Ovary (tissue), 9 donors: ENCODE data around the gene NHSL2. TPM values are rescaled to one million over a fixed set of nuclear protein-coding genes. Genes with fewer than 3 reads are reported as not detected.

Source experiments
- DNase-seq, 5 donors: peaks; one replicate each; pipeline ENCODE4 v3.0.0-alpha.2; 2019 to 2020
- H3K27ac ChIP-seq, 2 donors: fragments of 200-600 bp; one replicate each; pipeline versions ENCODE4 v1.5.1 to v1.8.0; 2019 to 2022
- H3K27me3 ChIP-seq: fragments of 200-600 bp; one replicate; pipeline ENCODE4 v1.8.0; 2022
- H3K36me3 ChIP-seq: fragments of 200-600 bp; sonication (generic); one replicate; pipeline ENCODE4 v1.5.1; 2019
- H3K4me1 ChIP-seq: one replicate; pipeline ENCODE4 v1.8.1; 2013; ENCODE audit warnings: mild to moderate bottlenecking, moderate library complexity; ENCODE audit not compliant: insufficient read depth
- H3K4me3 ChIP-seq: fragments of 200-600 bp; sonication (generic); one replicate; pipeline ENCODE4 v1.5.1; 2017
- H3K9me3 ChIP-seq, 2 donors: fragments of 200-600 bp in 1 of 2; sonication (generic) in 1 of 2; one replicate each; pipeline versions ENCODE4 v1.5.1 to v1.8.1; 2013 to 2019; ENCODE audit warnings: mild to moderate bottlenecking in 1 of 2, moderate library complexity in 1 of 2
- EP300 ChIP-seq: sonication (generic); formaldehyde crosslinking; IDR thresholded peaks from one replicate; pipeline ENCODE4 v1.6.1; 2017; ENCODE audit warnings: antibody characterized with exemption
- POLR2A ChIP-seq: fragments of 450-650 bp; IDR thresholded peaks from one replicate; pipeline ENCODE4 v1.6.1; 2017; ENCODE audit warnings: antibody characterized with exemption, mild to moderate bottlenecking, moderate library complexity
- whole genome bisulfite sequencing, 3 donors: extraction: QIAGEN DNeasy Blood & Tissue Kit in 1 of 3; methylation state at CpG; one replicate each; pipeline versions ENCODE4 v1.1.5 to v1.1.7; 2013 to 2017; 5-methylcytosine and 5-hydroxymethylcytosine counted together
- intact Hi-C, 4 donors: fragments of 100-400 bp; cut with DNase I; formaldehyde crosslinking; loops; one replicate each; pipeline versions ENCODE4 v1.11.0 to v1.15.1; 2022 to 2023
- polyA plus RNA-seq, 2 donors: library from polyadenylated mRNA; stranded (reverse); fragments of 200-250 nt in 1 of 2; fragments of 350-450 nt in 1 of 2; fragmentation: Illumina TruSeq in 1 of 2; extraction: RNeasy Lipid Tissue Mini Kit (QIAGEN cat#74804) in 1 of 2; gene quantifications; one replicate each; pipeline ENCODE4 v1.2.3, GENCODE V29; 2013 to 2014
- total RNA-seq, 7 donors: library from RNA; depleted of rRNA in 2 of 7; stranded (reverse); fragments of >200 nt in 2 of 7; fragmentation: NEBNext Ultra II Directional in 3 of 7; extraction: Animal tissue kit (Norgen Biotek cat#: 25700) in 3 of 7; gene quantifications; one replicate each; pipeline versions ENCODE4 v1.1.0 to v1.2.4, GENCODE V29; 2016 to 2023
- TF ChIP-seq, protein P1 (sequence below), 3 donors: fragments of 450-650 bp in 2 of 3; fragments of 200-600 bp in 1 of 3; IDR thresholded peaks; one replicate each; pipeline versions ENCODE4 v1.5.1 to v1.8.0; 2016 to 2022; ENCODE audit warnings: antibody characterized with exemption in 3 of 3, mild to moderate bottlenecking in 1 of 3
- donor health status: DM: no; HTN: no; CAD: no; lungs with moderate emphysema.
- donor health status: DM: no; HTN: no; CAD: no.
- donor health status: Bipolar disorder and iron deficiency.
- donor health status: DM: yes; HTN: yes; CAD: no.
- donor health status: DM: no; HTN: no; CAD: no.
- donor health status: DM: yes; HTN: yes; CAD: no.

The NHSL2 gene
- total and polyA plus RNA-seq, 9 donors: 1.2 to 9.2 (median 4.4) TPM

GRCh38 chrX:71941145-71941544 is 30.5 kb downstream of the NHSL2 start:
- no peaks in the 10 kb centered on the region for H3K36me3 ChIP-seq
- DNase-seq: no peak
- no peaks in the 10 kb centered on the region for H3K4me1 ChIP-seq
- H3K9me3 ChIP-seq: no peaks in the 10 kb centered on the region
- WGBS, 3 donors: 82 to 93% (median 86%) methylated on average over 1 of the region's 1 CpG
- no peaks in the 10 kb centered on the region for H3K27me3 ChIP-seq
- no peak for TF ChIP-seq EP300
- TF ChIP-seq, protein P1, sequence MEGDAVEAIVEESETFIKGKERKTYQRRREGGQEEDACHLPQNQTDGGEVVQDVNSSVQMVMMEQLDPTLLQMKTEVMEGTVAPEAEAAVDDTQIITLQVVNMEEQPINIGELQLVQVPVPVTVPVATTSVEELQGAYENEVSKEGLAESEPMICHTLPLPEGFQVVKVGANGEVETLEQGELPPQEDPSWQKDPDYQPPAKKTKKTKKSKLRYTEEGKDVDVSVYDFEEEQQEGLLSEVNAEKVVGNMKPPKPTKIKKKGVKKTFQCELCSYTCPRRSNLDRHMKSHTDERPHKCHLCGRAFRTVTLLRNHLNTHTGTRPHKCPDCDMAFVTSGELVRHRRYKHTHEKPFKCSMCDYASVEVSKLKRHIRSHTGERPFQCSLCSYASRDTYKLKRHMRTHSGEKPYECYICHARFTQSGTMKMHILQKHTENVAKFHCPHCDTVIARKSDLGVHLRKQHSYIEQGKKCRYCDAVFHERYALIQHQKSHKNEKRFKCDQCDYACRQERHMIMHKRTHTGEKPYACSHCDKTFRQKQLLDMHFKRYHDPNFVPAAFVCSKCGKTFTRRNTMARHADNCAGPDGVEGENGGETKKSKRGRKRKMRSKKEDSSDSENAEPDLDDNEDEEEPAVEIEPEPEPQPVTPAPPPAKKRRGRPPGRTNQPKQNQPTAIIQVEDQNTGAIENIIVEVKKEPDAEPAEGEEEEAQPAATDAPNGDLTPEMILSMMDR (IDR thresholded peaks at IDR 0.05): no peak
- TF ChIP-seq POLR2A: no peak
- intact Hi-C loops: no loop called here
- no peak overlapping the region for H3K4me3 ChIP-seq
- H3K27ac ChIP-seq: no peak overlapping the region

- H3K4me1 ChIP-seq: no peaks in the 10 kb centered on the region
- intact Hi-C loops: no loop called here
- TF ChIP-seq POLR2A (no peak), EP300 (no peak)
- TF ChIP-seq, protein P1 (IDR thresholded peaks at IDR 0.05): no peak
- no peak overlapping the region for H3K27ac ChIP-seq
- no peaks in the 10 kb centered on the region for H3K9me3 ChIP-seq
- no peak overlapping the region for H3K4me3 ChIP-seq
- DNase-seq: peak; percentile 30 to 72 (median 44)
- H3K36me3 ChIP-seq: no peaks in the 10 kb centered on the region
- no peaks in the 10 kb centered on the region for H3K27me3 ChIP-seq
- WGBS, 3 donors: 9 to 13% (median 12%) methylated on average over 3 of the region's 3 CpGs
These were observed 31.1 kb downstream of the NHSL2 start for GRCh38 chrX:71941776-71942175.

GRCh38 chrX:71944369-71944768 is 33.7 kb downstream of the NHSL2 start:
- WGBS, 3 donors: 79 to 94% (median 82%) methylated on average over 2 of the region's 2 CpGs
- Histone ChIP-seq H3K9me3 (no peaks in the 10 kb centered on the region), H3K4me1 (no peaks in the 10 kb centered on the region), H3K36me3 (no peaks in the 10 kb centered on the region), H3K27me3 (no peaks in the 10 kb centered on the region), H3K27ac (no peak overlapping the region), H3K4me3 (no peak overlapping the region)
- no peak for DNase-seq
- TF ChIP-seq POLR2A (no peak), EP300 (no peak)
- TF ChIP-seq, protein P1 (IDR thresholded peaks at IDR 0.05): no peak
- intact Hi-C loops: no loop called here

GRCh38 chrX:71945237-71945805 is 34.7 kb downstream of the NHSL2 start:
- TF ChIP-seq EP300 (no peak), POLR2A (no peak)
- TF ChIP-seq, protein P1 (IDR thresholded peaks at IDR 0.05): no peak
- Histone ChIP-seq H3K27ac (no peak overlapping the region), H3K4me3 (no peak overlapping the region), H3K9me3 (no peaks in the 10 kb centered on the region), H3K36me3 (no peaks in the 10 kb centered on the region), H3K4me1 (no peaks in the 10 kb centered on the region), H3K27me3 (no peaks in the 10 kb centered on the region)
- WGBS, 3 donors: 49 to 62% (median 60%) methylated on average over 8 of the region's 8 CpGs
- intact Hi-C loops: no loop called here
- DNase-seq: no peak
